Muscle of leg (tissue), 11 donors: ENCODE measurements around the gene IQCC. TPM values are rescaled to one million over a fixed set of nuclear protein-coding genes. Genes with fewer than 3 reads are reported as not detected.

Experiments used
- DNase-seq: peaks from one replicate; pipeline ENCODE4 v3.0.0; 2013
- H3K27ac ChIP-seq: one replicate; pipeline ENCODE4 v1.5.1; 2013; ENCODE audit warnings: mild to moderate bottlenecking, low read length, control low read depth
- H3K27me3 ChIP-seq: one replicate; pipeline ENCODE4 v1.6.1; 2013; ENCODE audit warnings: low read length; ENCODE audit not compliant: control insufficient read depth, insufficient read depth
- H3K36me3 ChIP-seq: one replicate; pipeline ENCODE4 v1.6.1; 2013; ENCODE audit warnings: low read length; ENCODE audit not compliant: control insufficient read depth, insufficient read depth
- H3K4me1 ChIP-seq: one replicate; pipeline ENCODE4 v1.6.1; 2013; ENCODE audit warnings: low read length; ENCODE audit not compliant: control insufficient read depth, insufficient read depth
- H3K4me3 ChIP-seq: one replicate; pipeline ENCODE4 v1.5.1; 2013; ENCODE audit warnings: low read length, control low read depth
- H3K9me3 ChIP-seq: replicated peaks from 2 replicates; pipeline ENCODE4 v1.6.1; 2013; ENCODE audit warnings: low read depth, low read length; ENCODE audit not compliant: control insufficient read depth
- WGBS: methylation state at CpG from one replicate; pipeline ENCODE4 v1.1.5; 2013; ENCODE audit warnings: missing lambda C conversion rate; ENCODE audit not compliant: insufficient coverage; 5-methylcytosine and 5-hydroxymethylcytosine counted together
- polyA plus RNA-seq, 8 donors: library from polyadenylated mRNA; unstranded; fragments of 120-200 nt; gene quantifications; one replicate each; pipeline versions ENCODE4 v1.2.1 to v1.2.3, GENCODE V29; 2013; ENCODE audit warnings: inconsistent platforms in 1 of 8, low replicate concordance in 1 of 8; ENCODE audit not compliant: insufficient read length in 8 of 8, insufficient read depth in 1 of 8
- total RNA-seq: library from RNA; stranded (reverse); fragments of 120-200 nt; gene quantifications from one replicate; pipeline ENCODE4 v1.2.4, GENCODE V29; 2013

Gene IQCC
- total and polyA plus RNA-seq, 9 donors, result 2.4 to 3.9 (median 2.9) TPM

DNA sequence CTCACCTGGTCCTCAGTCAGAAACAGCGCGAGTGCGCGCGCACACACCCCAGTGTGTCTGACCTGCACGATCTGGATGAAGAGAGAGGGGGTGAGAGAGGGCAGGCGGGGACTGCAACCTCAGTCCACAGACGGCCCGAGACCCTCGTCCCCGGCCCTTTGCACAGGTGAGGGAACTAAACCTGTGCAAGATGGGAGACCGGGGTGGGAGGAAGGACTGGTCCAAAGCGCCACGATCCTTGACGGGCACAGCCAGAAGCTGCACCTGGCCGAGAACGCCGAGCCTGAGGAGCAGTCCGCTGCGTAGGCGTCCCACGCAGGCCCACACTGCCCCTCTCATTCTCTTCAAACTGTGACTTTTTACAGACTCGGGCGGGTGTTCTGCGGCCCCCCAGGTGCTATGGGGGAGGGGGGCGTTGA, 519 bp upstream of the IQCC start:
- WGBS, result 29% methylated on average over 10 of the region's 26 CpGs
- H3K36me3 ChIP-seq, result peaks cover 22% of the 10 kb centered on the region
- no peak for DNase-seq
- H3K27me3 ChIP-seq, result no peaks in the 10 kb centered on the region
- peak overlapping the region; percentile 90 for H3K4me3 ChIP-seq
- H3K4me1 ChIP-seq, result peaks cover 48% of the 10 kb centered on the region
- H3K9me3 ChIP-seq, result no peaks in the 10 kb centered on the region
- H3K27ac ChIP-seq, result no peak overlapping the region

DNA sequence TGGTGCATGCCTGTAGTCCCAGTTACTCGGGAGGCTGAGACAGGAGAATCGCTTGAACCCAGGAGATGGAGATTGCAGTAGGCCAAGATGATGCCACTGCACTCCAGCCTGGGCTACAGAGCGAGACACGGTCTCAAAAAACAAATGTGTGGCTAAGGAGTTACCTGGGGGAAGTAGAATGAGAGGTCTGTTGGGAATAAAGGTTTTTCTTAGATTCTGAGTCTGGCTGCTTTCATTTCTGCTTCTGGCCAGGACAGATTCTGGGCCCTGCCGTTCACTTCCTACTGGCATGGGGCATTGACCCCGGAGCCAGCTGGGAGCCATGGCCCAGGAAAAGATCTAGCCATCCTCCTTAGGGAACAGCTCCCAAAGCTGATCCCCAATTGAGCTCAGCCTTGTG, 3.0 kb downstream of the IQCC start:
- Histone ChIP-seq H3K9me3 (no peaks in the 10 kb centered on the region), H3K4me1 (peaks cover 31% of the 10 kb centered on the region), H3K27me3 (no peaks in the 10 kb centered on the region), H3K4me3 (no peak overlapping the region), H3K27ac (peak overlapping the region; percentile 62), H3K36me3 (peaks cover 27% of the 10 kb centered on the region)
- no peak for DNase-seq
- 98% methylated on average over 6 of the region's 6 CpGs for WGBS

DNA sequence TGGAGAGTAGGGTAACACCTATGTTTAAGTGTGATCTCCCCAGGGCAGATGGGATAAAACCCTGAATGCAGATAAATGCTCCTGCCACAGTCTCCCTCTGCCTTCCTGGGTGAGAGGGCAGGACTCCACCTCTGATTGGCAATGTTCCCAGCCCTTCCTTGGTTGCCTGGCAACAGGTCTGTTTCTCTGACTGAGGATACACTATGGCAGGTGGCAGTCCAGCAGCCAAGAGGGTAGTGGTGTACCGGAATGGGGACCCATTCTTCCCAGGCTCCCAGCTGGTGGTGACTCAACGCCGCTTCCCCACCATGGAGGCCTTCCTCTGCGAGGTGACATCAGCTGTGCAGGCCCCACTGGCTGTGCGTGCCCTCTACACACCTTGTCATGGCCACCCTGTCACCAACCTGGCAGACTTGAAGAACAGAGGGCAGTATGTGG, 3.4 kb downstream of the IQCC start, which contains the start of gene DCDC2B:
TSS of gene DCDC2B (plus strand) at position 199 of the 438 bp plus-strand sequence. CDS start at position 204, 5 bp downstream.
- DNase-seq, result peak; percentile 78
- Histone ChIP-seq H3K36me3 (peaks cover 26% of the 10 kb centered on the region), H3K27me3 (no peaks in the 10 kb centered on the region), H3K27ac (peak within 1 kb of the TSS; percentile 62), H3K4me3 (no peak within 1 kb of the TSS), H3K4me1 (peaks cover 31% of the 10 kb centered on the region), H3K9me3 (no peaks in the 10 kb centered on the region)
- 85% methylated on average over 4 of the region's 5 CpGs for WGBS

DNA sequence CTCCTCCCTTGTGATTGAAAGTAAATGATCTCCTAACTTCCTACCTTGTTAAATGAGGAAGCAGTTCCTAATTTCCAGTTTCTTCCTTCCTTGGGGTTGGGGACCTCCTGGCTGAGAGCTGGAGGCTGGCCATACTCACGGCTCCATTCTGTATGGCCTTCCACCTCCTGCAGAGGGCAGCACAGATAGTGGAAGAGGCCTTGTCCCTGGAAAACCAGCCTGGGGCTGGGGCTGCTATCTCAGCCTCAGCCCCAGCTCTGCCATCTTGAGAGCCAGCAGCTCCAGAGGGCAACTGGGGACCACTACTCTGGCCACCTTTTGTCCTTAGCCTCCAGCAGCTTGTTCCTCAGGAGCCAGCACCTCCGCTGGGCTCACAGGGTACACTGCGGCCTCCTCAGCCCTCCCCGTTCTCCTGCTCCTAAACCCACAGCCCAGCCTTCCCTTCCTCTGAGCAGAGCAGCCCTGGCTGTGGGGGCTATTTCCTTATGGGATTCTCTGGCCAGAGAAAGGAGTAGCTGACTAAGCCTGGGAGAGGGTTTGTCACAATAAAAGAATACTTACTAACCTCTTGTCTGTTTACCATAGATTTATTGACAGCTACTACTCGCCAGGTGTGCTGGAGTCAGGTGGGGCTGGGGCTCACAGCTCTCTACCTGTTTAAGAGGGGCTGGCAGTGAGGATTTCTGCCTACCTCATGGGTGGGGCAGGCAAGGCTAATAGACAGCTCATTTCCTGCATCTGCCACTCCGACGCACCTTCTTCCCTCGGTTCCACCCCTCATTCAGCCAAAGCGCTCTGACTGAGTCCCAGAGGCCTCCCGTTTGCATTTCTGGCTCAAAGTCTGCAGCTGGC, 10.4 kb downstream of the IQCC start:
- 17% methylated on average over 1 of the region's 10 CpGs for WGBS
- Histone ChIP-seq H3K36me3 (peaks cover 61% of the 10 kb centered on the region), H3K4me3 (no peak overlapping the region), H3K9me3 (no peaks in the 10 kb centered on the region), H3K27me3 (no peaks in the 10 kb centered on the region), H3K27ac (no peak overlapping the region), H3K4me1 (peaks cover 5% of the 10 kb centered on the region)
- peak; percentile 66 for DNase-seq

DNA sequence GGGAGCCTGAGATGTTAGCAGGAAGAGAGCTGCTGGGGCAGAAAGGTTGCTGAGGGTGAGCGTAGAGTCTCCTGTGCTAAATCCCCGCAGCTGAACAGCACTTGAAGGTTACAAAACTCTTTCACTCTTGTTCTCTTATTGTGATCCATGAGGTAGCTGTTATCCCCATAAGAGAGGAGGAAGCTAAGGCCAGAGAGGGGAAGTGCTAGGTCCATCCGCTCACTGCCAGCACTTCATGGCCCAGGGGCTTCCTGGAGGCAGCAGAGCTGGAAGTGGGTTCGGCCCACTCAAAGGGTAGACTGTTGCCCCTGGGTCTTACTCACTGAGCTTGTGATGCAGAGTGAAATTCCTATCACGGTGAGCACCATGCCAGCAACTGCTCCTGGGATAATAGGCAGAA, 11.1 kb downstream of the IQCC start:
- Histone ChIP-seq H3K4me1 (peaks cover 13% of the 10 kb centered on the region), H3K4me3 (no peak overlapping the region), H3K27ac (no peak overlapping the region), H3K27me3 (no peaks in the 10 kb centered on the region), H3K9me3 (no peaks in the 10 kb centered on the region), H3K36me3 (peaks cover 64% of the 10 kb centered on the region)
- no peak for DNase-seq
- WGBS, result 87% methylated on average over 3 of the region's 5 CpGs

DNA sequence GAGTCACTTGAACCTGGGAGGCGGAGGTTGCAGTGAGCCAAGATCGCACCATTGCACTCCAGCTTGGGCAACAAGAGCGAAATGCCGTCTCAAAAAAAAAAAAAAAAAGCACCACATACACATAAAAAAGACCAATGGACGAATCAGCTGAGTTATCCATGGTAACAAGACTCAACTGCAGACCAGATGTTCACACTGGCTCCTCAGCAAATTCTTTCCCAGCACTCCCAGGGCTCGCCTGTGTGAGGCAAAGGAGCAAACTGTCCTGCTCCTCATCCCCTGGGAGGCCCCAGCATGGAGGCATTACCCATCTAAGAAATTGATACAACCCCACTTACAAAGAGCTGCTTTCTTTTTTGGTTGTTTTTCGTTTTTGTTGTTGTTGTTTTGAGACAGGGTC, 13.6 kb downstream of the IQCC start:
- no peak overlapping the region for H3K27ac ChIP-seq
- WGBS, result no CpG with 5 or more reads among the region's 7 CpGs
- DNase-seq, result no peak
- H3K9me3 ChIP-seq, result no peaks in the 10 kb centered on the region
- peaks cover 62% of the 10 kb centered on the region for H3K36me3 ChIP-seq
- H3K4me1 ChIP-seq, result peaks cover 26% of the 10 kb centered on the region
- H3K4me3 ChIP-seq, result no peak overlapping the region
- no peaks in the 10 kb centered on the region for H3K27me3 ChIP-seq

DNA sequence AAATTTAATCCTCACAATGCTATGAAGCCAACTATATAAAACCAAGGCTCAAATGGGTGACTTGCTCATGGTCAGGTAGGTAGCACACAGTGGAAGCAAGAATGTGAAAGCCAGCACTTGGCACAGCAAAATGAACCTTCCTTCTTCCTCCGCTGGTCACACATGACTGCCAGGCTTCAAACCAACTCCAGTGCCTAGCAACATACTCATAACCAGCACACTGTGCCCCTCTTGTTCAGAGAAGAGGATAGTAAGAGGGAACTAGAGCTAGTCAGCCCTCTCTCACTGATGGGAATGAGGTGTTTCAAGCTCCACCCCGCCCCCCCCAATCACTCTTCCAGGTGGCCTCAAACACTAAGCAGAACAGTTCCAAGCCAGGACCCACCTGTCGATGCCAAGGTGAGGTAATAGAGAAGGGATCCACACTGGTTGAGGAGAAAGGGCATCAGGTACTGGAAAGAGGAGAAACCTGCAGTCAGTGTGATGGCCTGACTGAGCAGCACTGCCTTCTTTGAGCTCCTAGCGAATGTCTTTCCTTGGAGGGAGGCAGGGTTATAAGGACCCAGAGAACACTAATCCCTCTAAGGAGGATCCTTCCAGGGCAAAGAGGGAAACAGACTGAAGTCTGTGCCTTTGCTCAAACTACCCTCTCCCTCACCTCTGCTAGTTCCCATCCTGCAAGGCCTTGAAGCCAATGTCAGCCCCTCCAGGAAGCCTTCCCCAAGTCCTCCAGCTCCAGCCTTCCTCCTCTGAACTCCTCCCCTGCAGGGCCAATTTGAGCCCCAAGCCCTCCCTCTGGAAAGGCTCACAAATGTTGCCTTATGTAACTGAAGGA, 15.5 kb downstream of the IQCC start:
- H3K27me3 ChIP-seq, result no peaks in the 10 kb centered on the region
- peak overlapping the region; percentile 82 for H3K27ac ChIP-seq
- peaks cover 56% of the 10 kb centered on the region for H3K36me3 ChIP-seq
- 100% methylated on average over 1 of the region's 4 CpGs for WGBS
- peaks cover 26% of the 10 kb centered on the region for H3K4me1 ChIP-seq
- no peak for DNase-seq
- H3K9me3 ChIP-seq, result no peaks in the 10 kb centered on the region
- H3K4me3 ChIP-seq, result peak overlapping the region; percentile 73

DNA sequence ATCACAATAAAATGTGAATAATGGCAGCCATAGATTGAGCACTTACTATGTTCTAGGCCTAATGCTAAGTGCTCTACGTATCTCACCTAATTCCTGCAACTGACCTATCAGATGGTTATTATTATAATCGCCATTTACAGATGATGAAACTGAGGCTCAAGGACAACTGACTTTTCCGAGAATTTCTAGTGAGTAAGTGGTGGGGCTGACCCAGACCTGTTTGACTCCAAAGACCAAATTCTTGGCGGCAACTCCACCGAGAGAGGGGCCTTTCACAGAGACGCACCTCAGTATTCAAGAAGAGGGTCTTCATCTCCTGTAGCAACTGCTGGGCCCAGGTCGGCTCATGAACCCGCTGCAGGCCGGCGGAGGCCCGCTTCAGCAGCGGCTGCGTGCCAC, 16.1 kb downstream of the IQCC start:
- no peak for DNase-seq
- Histone ChIP-seq H3K4me3 (peak overlapping the region; percentile 73), H3K27ac (peak overlapping the region; percentile 82), H3K27me3 (no peaks in the 10 kb centered on the region), H3K9me3 (no peaks in the 10 kb centered on the region), H3K36me3 (peaks cover 54% of the 10 kb centered on the region), H3K4me1 (peaks cover 23% of the 10 kb centered on the region)
- WGBS, result 8% methylated on average over 12 of the region's 13 CpGs

DNA sequence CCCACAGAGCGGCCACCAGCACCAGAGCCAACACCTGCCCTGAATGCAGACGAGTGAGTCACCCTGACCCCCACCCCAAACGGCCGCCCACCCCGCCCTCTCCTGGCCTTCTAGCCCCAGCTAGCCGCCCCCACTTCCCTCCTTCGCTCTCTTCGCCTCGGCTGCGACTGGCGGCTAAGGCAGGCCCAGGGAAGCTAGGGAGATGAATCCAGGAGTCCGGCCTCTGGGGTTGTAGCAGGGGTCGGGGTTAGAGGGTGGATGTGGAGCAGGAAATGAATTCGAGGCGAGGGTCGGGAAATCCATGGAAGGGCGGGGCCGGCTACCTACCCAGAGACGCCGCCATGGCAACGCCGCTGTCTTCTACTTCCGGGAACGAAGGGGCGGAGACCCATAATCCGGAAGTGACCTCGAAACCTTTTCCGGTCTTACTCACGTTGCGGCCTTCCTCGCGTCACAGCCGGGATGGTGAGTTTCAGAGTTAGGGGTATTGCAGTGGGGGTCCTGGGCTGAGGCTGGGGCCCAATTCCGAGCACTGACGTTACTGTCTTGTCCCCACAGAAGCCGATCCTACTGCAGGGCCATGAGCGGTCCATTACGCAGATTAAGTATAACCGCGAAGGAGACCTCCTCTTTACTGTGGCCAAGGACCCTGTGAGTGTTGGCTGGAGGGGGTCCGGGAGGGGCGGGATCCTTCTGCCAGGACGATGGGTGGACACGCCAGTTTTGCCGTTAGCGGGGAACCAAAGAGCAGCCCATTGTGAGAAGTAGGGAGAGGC, 16.7 kb downstream of the IQCC start, which contains the start of the genes EIF3I and TMEM234:
TSS of gene EIF3I (plus strand) at position 428 of the 776 bp plus-strand sequence. CDS start at position 463, 35 bp downstream.
TSS of gene TMEM234 (minus strand) at position 374 of the 776 bp plus-strand sequence. CDS start at position 343, 31 bp downstream.
- peak within 1 kb of the TSS; percentile 73 for H3K4me3 ChIP-seq
- peaks cover 51% of the 10 kb centered on the region for H3K36me3 ChIP-seq
- no peaks in the 10 kb centered on the region for H3K27me3 ChIP-seq
- H3K9me3 ChIP-seq, result no peaks in the 10 kb centered on the region
- WGBS, result under 1% methylated on average over 35 of the region's 46 CpGs
- peaks cover 23% of the 10 kb centered on the region for H3K4me1 ChIP-seq
- peak within 1 kb of the TSS; percentile 93 for H3K27ac ChIP-seq
- DNase-seq, result peak; percentile 98
